Liver (tissue), 9 donors: ENCODE data around the gene FBXO24. TPM values are rescaled to one million over a fixed set of nuclear protein-coding genes. Genes with fewer than 3 reads are reported as not detected.

Experiments
- DNase-seq: peaks from one replicate; pipeline ENCODE4 v3.0.0-alpha.2; 2017; ENCODE audit warnings: low spot score
- H3K27ac ChIP-seq, 2 donors: one replicate each; pipeline ENCODE4 v1.7.0; 2013; ENCODE audit warnings: inconsistent platforms in 2 of 2, low read length in 2 of 2, control low read depth in 1 of 2, low read depth in 1 of 2, mild to moderate bottlenecking in 1 of 2
- H3K27me3 ChIP-seq, 4 donors: one replicate each; pipeline versions ENCODE4 v1.6.1 to v1.7.0; 2013; ENCODE audit warnings: low read length in 3 of 4, inconsistent platforms in 1 of 4, mild to moderate bottlenecking in 1 of 4, moderate library complexity in 1 of 4; ENCODE audit not compliant: control insufficient read depth in 4 of 4, insufficient read depth in 4 of 4
- H3K36me3 ChIP-seq, 4 donors: one replicate each; pipeline versions ENCODE4 v1.6.1 to v1.7.0; 2013; ENCODE audit warnings: low read length in 3 of 4, mild to moderate bottlenecking in 3 of 4, low read depth in 1 of 4, moderate library complexity in 1 of 4; ENCODE audit not compliant: control insufficient read depth in 4 of 4, insufficient read depth in 3 of 4
- H3K4me1 ChIP-seq, 4 donors: one replicate each; pipeline versions ENCODE4 v1.6.1 to v1.7.0; 2013; ENCODE audit warnings: low read length in 3 of 4, mild to moderate bottlenecking in 3 of 4, moderate library complexity in 1 of 4; ENCODE audit not compliant: control insufficient read depth in 4 of 4, insufficient read depth in 4 of 4
- H3K4me3 ChIP-seq, 3 donors: one replicate each; pipeline versions ENCODE4 v1.6.1 to v1.7.0; 2013; ENCODE audit warnings: low read length in 3 of 3, control low read depth in 1 of 3, low read depth in 1 of 3, mild to moderate bottlenecking in 1 of 3
- H3K9ac ChIP-seq, 2 donors: one replicate each; pipeline ENCODE4 v1.7.0; 2013; ENCODE audit warnings: low read length in 2 of 2, mild to moderate bottlenecking in 2 of 2, moderate library complexity in 2 of 2, control low read depth in 1 of 2, low read depth in 1 of 2
- H3K9me3 ChIP-seq, 4 donors: one replicate each; pipeline versions ENCODE4 v1.6.1 to v1.7.0; 2013; ENCODE audit warnings: low read length in 3 of 4; ENCODE audit not compliant: control insufficient read depth in 4 of 4
- EGR1 ChIP-seq, 2 donors: IDR thresholded peaks; 2 replicates each; pipeline ENCODE4 v1.6.1; 2016 to 2018; ENCODE audit warnings: antibody characterized with exemption in 2 of 2, low read depth in 2 of 2
- FOXA1 ChIP-seq: IDR thresholded peaks from 2 replicates; pipeline ENCODE4 v1.6.1; 2016; ENCODE audit warnings: antibody characterized with exemption
- FOXA2 ChIP-seq: IDR thresholded peaks from 2 replicates; pipeline ENCODE4 v1.6.1; 2016; ENCODE audit warnings: antibody characterized with exemption
- GABPA ChIP-seq, 2 donors: IDR thresholded peaks in 1 of 2; conservative IDR thresholded peaks in 1 of 2; 2 replicates each; pipeline ENCODE4 v1.6.1; 2016; ENCODE audit warnings: antibody characterized with exemption in 2 of 2, mild to moderate bottlenecking in 1 of 2, moderate library complexity in 1 of 2
- HNF4A ChIP-seq, 2 donors: conservative IDR thresholded peaks; 2 replicates each; pipeline ENCODE4 v1.6.1; 2016; ENCODE audit warnings: antibody characterized with exemption in 2 of 2, mild to moderate bottlenecking in 2 of 2
- JUND ChIP-seq, 2 donors: IDR thresholded peaks; 2 replicates each; pipeline ENCODE4 v1.6.1; 2016; ENCODE audit warnings: antibody characterized with exemption in 2 of 2
- NR2F2 ChIP-seq: IDR thresholded peaks from 2 replicates; pipeline ENCODE4 v1.6.1; 2016; ENCODE audit warnings: antibody characterized with exemption
- RAD21 ChIP-seq, 2 donors: IDR thresholded peaks; 2 replicates each; pipeline ENCODE4 v1.6.1; 2016; ENCODE audit warnings: antibody characterized with exemption in 2 of 2, mild to moderate bottlenecking in 2 of 2
- REST ChIP-seq: IDR thresholded peaks from 2 replicates; pipeline ENCODE4 v1.6.1; 2016; ENCODE audit warnings: antibody characterized with exemption, mild to moderate bottlenecking
- RXRA ChIP-seq, 2 donors: IDR thresholded peaks; 2 replicates each; pipeline ENCODE4 v1.6.1; 2017 to 2018; ENCODE audit warnings: antibody characterized with exemption in 2 of 2, mild to moderate bottlenecking in 1 of 2
- SP1 ChIP-seq: IDR thresholded peaks from 2 replicates; pipeline ENCODE4 v1.6.1; 2018; ENCODE audit warnings: antibody characterized with exemption, mild to moderate bottlenecking
- TAF1 ChIP-seq: conservative IDR thresholded peaks from 2 replicates; pipeline ENCODE4 v1.6.1; 2016; ENCODE audit warnings: antibody characterized with exemption, mild to moderate bottlenecking
- YY1 ChIP-seq: IDR thresholded peaks from 2 replicates; pipeline ENCODE4 v1.6.1; 2016; ENCODE audit warnings: antibody characterized with exemption, mild to moderate bottlenecking
- ZBTB33 ChIP-seq: IDR thresholded peaks from 2 replicates; pipeline ENCODE4 v1.6.1; 2016; ENCODE audit warnings: antibody characterized with exemption
- WGBS: extraction: QIAGEN DNeasy Blood & Tissue Kit; methylation state at CpG from one replicate; pipeline ENCODE4 v1.1.7; 2013; 5-methylcytosine and 5-hydroxymethylcytosine counted together
- polyA plus RNA-seq, 2 donors: library from polyadenylated mRNA; stranded (reverse) in 1 of 2; unstranded in 1 of 2; fragments of 200-250 nt in 1 of 2; fragments of >200 nt in 1 of 2; fragmentation: Nextera tagmentation in 1 of 2; extraction: Ambion mirVana in 1 of 2; gene quantifications; one replicate each; pipeline versions ENCODE4 v1.2.1 to v1.2.3, GENCODE V29; 2013 to 2015
- total RNA-seq, 2 donors: library from RNA; depleted of rRNA; stranded (reverse); fragments of >200 nt; gene quantifications; one replicate each; pipeline ENCODE4 v1.2.3, GENCODE V29; 2014
- TF ChIP-seq, protein P1 (sequence below): IDR thresholded peaks from 2 replicates; pipeline ENCODE4 v1.6.1; 2016; ENCODE audit warnings: antibody characterized with exemption
- TF ChIP-seq, protein P2 (sequence below): IDR thresholded peaks from 2 replicates; pipeline ENCODE4 v1.6.1; 2016; ENCODE audit warnings: antibody characterized with exemption
- donor health status: healthy.
- donor health status: healthy.
- donor health status: healthy.
- donor health status: healthy.
- donor health status: healthy.

The FBXO24 gene
- total and polyA plus RNA-seq, 4 donors = 0.25 to 1.3 (median 0.50) TPM

- DNase-seq = no peak
- 95% methylated on average over 12 of the region's 12 CpGs for WGBS
- H3K4me3 ChIP-seq = no peak overlapping the region
- peaks cover 14 to 33% (median 18%) of the 10 kb centered on the region in 4 donors for H3K36me3 ChIP-seq
- TF ChIP-seq NR2F2 (no peak), ZBTB33 (no peak), FOXA2 (no peak), YY1 (no peak), RAD21 (IDR thresholded peaks at IDR 0.05) (no peak), RXRA (IDR thresholded peaks at IDR 0.05) (no peak), TAF1 (no peak), REST (no peak), HNF4A (conservative IDR thresholded peaks at IDR 0.05) (no peak), EGR1 (IDR thresholded peaks at IDR 0.05; ENCODE audit: low read depth in 2 of 2) (no peak), SP1 (no peak), JUND (IDR thresholded peaks at IDR 0.05) (no peak), FOXA1 (no peak), GABPA (IDR thresholded peaks at IDR 0.05 in 1 of 2, conservative IDR thresholded peaks at IDR 0.05 in 1 of 2) (no peak)
- TF ChIP-seq, protein P1, sequence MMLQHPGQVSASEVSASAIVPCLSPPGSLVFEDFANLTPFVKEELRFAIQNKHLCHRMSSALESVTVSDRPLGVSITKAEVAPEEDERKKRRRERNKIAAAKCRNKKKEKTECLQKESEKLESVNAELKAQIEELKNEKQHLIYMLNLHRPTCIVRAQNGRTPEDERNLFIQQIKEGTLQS = no peak
- TF ChIP-seq, protein P2, sequence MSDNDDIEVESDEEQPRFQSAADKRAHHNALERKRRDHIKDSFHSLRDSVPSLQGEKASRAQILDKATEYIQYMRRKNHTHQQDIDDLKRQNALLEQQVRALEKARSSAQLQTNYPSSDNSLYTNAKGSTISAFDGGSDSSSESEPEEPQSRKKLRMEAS = no peak
- no peak overlapping the region for H3K27ac ChIP-seq
- H3K4me1 ChIP-seq = peaks cover 19 to 72% (median 54%) of the 10 kb centered on the region in 4 donors
- H3K27me3 ChIP-seq = no peaks in the 10 kb centered on the region
- H3K9ac ChIP-seq = no peak overlapping the region
- no peaks in the 10 kb centered on the region for H3K9me3 ChIP-seq
Observed at GRCh38 chr7:100561491-100562194, 24.5 kb upstream of the FBXO24 start.
